ENCODE data around the gene BRD4. TPM values are rescaled to one million over a fixed set of nuclear protein-coding genes. Genes with fewer than 3 reads are reported as not detected.
"Not testable (repeated sequence)": the region's sequence is repeated elsewhere in the genome, so short reads cannot be mapped to it uniquely, and the experiment has no call there.

The BRD4 gene
- total and polyA plus RNA-seq, 2 donors (not counting 3 experiments of a cell fraction or from before 2014, with no cell fraction given) = 14.9 to 125 TPM

- H2AFZ ChIP-seq (ENCODE audit: low read depth, low read length); H4K20me1 ChIP-seq (replicated peaks; ENCODE audit: control insufficient read depth, extremely low read depth, insufficient read depth, low read length); FAIRE-seq; H3K27ac ChIP-seq (ENCODE audit: insufficient read depth, low read depth, low read length); H3K4me3 ChIP-seq (replicated peaks in 1 of 3; ENCODE audit: insufficient read depth in 1 of 3, low read depth in 1 of 3, low read length in 3 of 3); CTCF ChIA-PET; intact Hi-C loops (cut with micrococcal nuclease); H3K9ac ChIP-seq (replicated peaks; ENCODE audit: extremely low read depth, insufficient read depth, low read length); H3K79me2 ChIP-seq (ENCODE audit: control insufficient read depth, insufficient read depth, low read length); H3K4me1 ChIP-seq (ENCODE audit: control insufficient read depth, extremely low read depth, insufficient read depth, low read length); H3K9me1 ChIP-seq (replicated peaks; ENCODE audit: control insufficient read depth, extremely low read depth, insufficient read depth, low read length); H3K27me3 ChIP-seq (ENCODE audit: control insufficient read depth in 2 of 2, insufficient read depth in 2 of 2, low read length in 2 of 2); dilution Hi-C loops (cut with MboI; ENCODE audit: extremely low pct_ligation_motif_present, low sequenced_read_pairs); H3K9me3 ChIP-seq (replicated peaks; ENCODE audit: control insufficient read depth, insufficient read depth, low read length); BruUV-seq (replicated peaks); DNase-seq (ENCODE audit: low read depth, low spot score); H3K4me2 ChIP-seq (ENCODE audit: insufficient read depth, low read length): not testable (repeated sequence)
- H3K36me3 ChIP-seq (ENCODE audit: control insufficient read depth in 2 of 2, extremely low read depth in 1 of 2, insufficient read depth in 2 of 2, low read length in 2 of 2) = peaks cover 14 to 44% of the 10 kb centered on the region in 2 experiments
- POLR2A ChIA-PET = interaction anchor here (1.0 kb wide), 1 partner anchor 20 kb away, joined by 3 read pairs; no protein-coding TSS in a partner anchor
Observed at GRCh38 chr19:15360015-15360414, 27.7 kb upstream of the BRD4 start.

- FAIRE-seq (no peak), DNase-seq (ENCODE audit: low read depth, low spot score) (no peak)
- Histone ChIP-seq H3K9me3 (replicated peaks; ENCODE audit: control insufficient read depth, insufficient read depth, low read length) (no peaks in the 10 kb centered on the region), H3K4me1 (ENCODE audit: control insufficient read depth, extremely low read depth, insufficient read depth, low read length) (no peaks in the 10 kb centered on the region), H3K4me2 (ENCODE audit: insufficient read depth, low read length) (no peak overlapping the region), H3K27me3 (ENCODE audit: control insufficient read depth in 2 of 2, insufficient read depth in 2 of 2, low read length in 2 of 2) (no peaks in the 10 kb centered on the region), H3K9ac (replicated peaks; ENCODE audit: extremely low read depth, insufficient read depth, low read length) (no peak overlapping the region), H2AFZ (ENCODE audit: low read depth, low read length) (no peak overlapping the region), H3K4me3 (replicated peaks in 1 of 3; ENCODE audit: insufficient read depth in 1 of 3, low read depth in 1 of 3, low read length in 3 of 3) (no peak overlapping the region), H4K20me1 (replicated peaks; ENCODE audit: control insufficient read depth, extremely low read depth, insufficient read depth, low read length) (no peaks in the 10 kb centered on the region), H3K9me1 (replicated peaks; ENCODE audit: control insufficient read depth, extremely low read depth, insufficient read depth, low read length) (no peaks in the 10 kb centered on the region), H3K36me3 (ENCODE audit: control insufficient read depth in 2 of 2, extremely low read depth in 1 of 2, insufficient read depth in 2 of 2, low read length in 2 of 2) (peaks cover 17 to 49% of the 10 kb centered on the region in 2 experiments), H3K79me2 (ENCODE audit: control insufficient read depth, insufficient read depth, low read length) (no peaks in the 10 kb centered on the region), H3K27ac (ENCODE audit: insufficient read depth, low read depth, low read length) (no peak overlapping the region)
- POLR2A ChIA-PET = no interaction called here
- intact Hi-C loops (cut with micrococcal nuclease) (no loop called here), dilution Hi-C loops (cut with MboI; ENCODE audit: extremely low pct_ligation_motif_present, low sequenced_read_pairs) (no loop called here)
- CTCF ChIA-PET = interaction anchor here (1.1 to 1.3 kb wide), 3 partner anchors 9 to 138 kb away, joined by 3 read pairs; partner anchors contain the start of gene AKAP8
- no TSS peak for BruUV-seq (replicated peaks)
- TF ChIP-seq EZH2 (IDR thresholded peaks at IDR 0.05; ENCODE audit: borderline replicate concordance, low read depth, low read length, severe bottlenecking) (no peak), POLR2A (IDR thresholded peaks at IDR 0.05; ENCODE audit: low read depth, low read length) (no peak), MYC (IDR thresholded peaks at IDR 0.05; ENCODE audit: low read depth, low read length) (no peak), MAX (IDR thresholded peaks at IDR 0.05; ENCODE audit: insufficient read depth, insufficient read length) (no peak), FOS (IDR thresholded peaks at IDR 0.05; ENCODE audit: borderline replicate concordance, insufficient read depth, low read length) (no peak), JUN (IDR thresholded peaks at IDR 0.05; ENCODE audit: borderline replicate concordance, insufficient read depth, insufficient read length, low read depth) (no peak), GATA2 (IDR thresholded peaks at IDR 0.05; ENCODE audit: insufficient read depth, insufficient read length, low read depth, low read length) (no peak), POLR2AphosphoS5 (IDR thresholded peaks at IDR 0.05; ENCODE audit: insufficient read depth, low read depth, low read length) (no peak)
- TF ChIP-seq, protein P1, sequence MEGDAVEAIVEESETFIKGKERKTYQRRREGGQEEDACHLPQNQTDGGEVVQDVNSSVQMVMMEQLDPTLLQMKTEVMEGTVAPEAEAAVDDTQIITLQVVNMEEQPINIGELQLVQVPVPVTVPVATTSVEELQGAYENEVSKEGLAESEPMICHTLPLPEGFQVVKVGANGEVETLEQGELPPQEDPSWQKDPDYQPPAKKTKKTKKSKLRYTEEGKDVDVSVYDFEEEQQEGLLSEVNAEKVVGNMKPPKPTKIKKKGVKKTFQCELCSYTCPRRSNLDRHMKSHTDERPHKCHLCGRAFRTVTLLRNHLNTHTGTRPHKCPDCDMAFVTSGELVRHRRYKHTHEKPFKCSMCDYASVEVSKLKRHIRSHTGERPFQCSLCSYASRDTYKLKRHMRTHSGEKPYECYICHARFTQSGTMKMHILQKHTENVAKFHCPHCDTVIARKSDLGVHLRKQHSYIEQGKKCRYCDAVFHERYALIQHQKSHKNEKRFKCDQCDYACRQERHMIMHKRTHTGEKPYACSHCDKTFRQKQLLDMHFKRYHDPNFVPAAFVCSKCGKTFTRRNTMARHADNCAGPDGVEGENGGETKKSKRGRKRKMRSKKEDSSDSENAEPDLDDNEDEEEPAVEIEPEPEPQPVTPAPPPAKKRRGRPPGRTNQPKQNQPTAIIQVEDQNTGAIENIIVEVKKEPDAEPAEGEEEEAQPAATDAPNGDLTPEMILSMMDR (IDR thresholded peaks at IDR 0.05; ENCODE audit: extremely low read depth in 1 of 2, insufficient read depth in 1 of 2, low read depth in 1 of 2, low read length in 2 of 2) = no peak
Observed at GRCh38 chr19:15358918-15359317, 26.6 kb upstream of the BRD4 start.
